GM23248 (cell line): Measurements from ENCODE around the gene RPS15. TPM values are rescaled to one million over a fixed set of nuclear protein-coding genes. Genes with fewer than 3 reads are reported as not detected.

Experiments used
- DNase-seq: peaks from one replicate; pipeline ENCODE4 v3.0.0-alpha.2; 2015
- H2AFZ ChIP-seq: fragments of 200-600 bp; sonication (generic); 2 replicates; pipeline ENCODE4 v1.6.1; 2016; ENCODE audit warnings: antibody characterized with exemption
- H3F3A ChIP-seq: fragments of 200-600 bp; sonication (generic); 2 replicates; pipeline ENCODE4 v1.6.1; 2016; ENCODE audit warnings: mild to moderate bottlenecking, antibody characterized with exemption, mixed run types; ENCODE audit not compliant: insufficient read depth
- H3K27ac ChIP-seq: fragments of 200-600 bp; sonication (generic); 2 replicates; pipeline ENCODE4 v1.5.1; 2016; ENCODE audit warnings: mild to moderate bottlenecking
- H3K27me3 ChIP-seq: fragments of 200-600 bp; sonication (generic); replicated peaks from 2 replicates; pipeline ENCODE4 v1.6.1; 2016; ENCODE audit warnings: mild to moderate bottlenecking; ENCODE audit not compliant: insufficient read depth
- H3K36me3 ChIP-seq: fragments of 200-600 bp; sonication (generic); 2 replicates; pipeline ENCODE4 v1.6.1; 2016; ENCODE audit warnings: low read depth, mild to moderate bottlenecking
- H3K4me1 ChIP-seq: fragments of 200-600 bp; sonication (generic); 2 replicates; pipeline ENCODE4 v1.6.1; 2016; ENCODE audit warnings: mild to moderate bottlenecking; ENCODE audit not compliant: insufficient read depth
- H3K4me2 ChIP-seq: fragments of 200-600 bp; sonication (generic); one replicate; pipeline ENCODE4 v1.6.1; 2016; ENCODE audit warnings: mild to moderate bottlenecking; ENCODE audit not compliant: unreplicated experiment
- H3K4me3 ChIP-seq: fragments of 200-600 bp; sonication (generic); 2 replicates; pipeline ENCODE4 v1.5.1; 2016; ENCODE audit warnings: mild to moderate bottlenecking
- H3K79me2 ChIP-seq: fragments of 200-600 bp; sonication (generic); 2 replicates; pipeline ENCODE4 v1.6.1; 2016; ENCODE audit warnings: mild to moderate bottlenecking; ENCODE audit not compliant: insufficient read depth
- H3K9ac ChIP-seq: fragments of 200-600 bp; sonication (generic); 2 replicates; pipeline ENCODE4 v1.6.1; 2016; ENCODE audit warnings: mild to moderate bottlenecking
- H3K9me2 ChIP-seq: fragments of 200-600 bp; sonication (generic); 2 replicates; pipeline ENCODE4 v1.6.1; 2016; ENCODE audit warnings: mixed run types, mild to moderate bottlenecking, moderate library complexity; ENCODE audit not compliant: insufficient read depth
- H3K9me3 ChIP-seq: fragments of 200-600 bp; sonication (generic); one replicate; pipeline ENCODE4 v1.6.1; 2017; ENCODE audit warnings: low read depth
- H4K20me1 ChIP-seq: fragments of 200-600 bp; sonication (generic); 2 replicates; pipeline ENCODE4 v1.6.0; 2016; ENCODE audit not compliant: insufficient read depth
- EZH2 ChIP-seq: fragments of 200-600 bp; sonication (generic); IDR thresholded peaks from 2 replicates; pipeline ENCODE4 v1.6.1; 2018; ENCODE audit warnings: antibody characterized with exemption, mild to moderate bottlenecking; ENCODE audit not compliant: insufficient read depth, poor library complexity, severe bottlenecking
- EZH2phosphoT487 ChIP-seq: fragments of 200-600 bp; sonication (generic); IDR thresholded peaks from 2 replicates; pipeline ENCODE4 v1.6.1; 2018; ENCODE audit warnings: antibody characterized with exemption, moderate library complexity, mild to moderate bottlenecking, low read depth; ENCODE audit not compliant: insufficient read depth
- WGBS, 2 experiments: methylation state at CpG; one replicate each; pipeline ENCODE4 v1.1.6; 2015 to 2017; ENCODE audit warnings: low lambda C conversion rate in 2 of 2, low coverage in 1 of 2; ENCODE audit errors: missing lambda C conversion rate in 2 of 2; 5-methylcytosine and 5-hydroxymethylcytosine counted together
- in situ Hi-C: fragments of 300-500 bp; cut with MboI; formaldehyde crosslinking; loops from 2 replicates; pipeline ENCODE4 v1.15.0; 2020
- polyA plus RNA-seq: library from polyadenylated mRNA; unstranded; fragments of >200 nt; fragmentation: Nextera tagmentation; extraction: Ambion mirVana; gene quantifications from 2 replicates; pipeline ENCODE4 v1.2.1, GENCODE V29; 2016
- total RNA-seq: library from RNA; depleted of rRNA; stranded (reverse); fragments of >200 nt; shearing (Covaris generic); gene quantifications from 2 replicates; pipeline ENCODE4 v1.2.3, GENCODE V29; 2014

The RPS15 gene
- total and polyA plus RNA-seq, 2 experiments from 2014 or later = 921 to 1,289 TPM

DNA sequence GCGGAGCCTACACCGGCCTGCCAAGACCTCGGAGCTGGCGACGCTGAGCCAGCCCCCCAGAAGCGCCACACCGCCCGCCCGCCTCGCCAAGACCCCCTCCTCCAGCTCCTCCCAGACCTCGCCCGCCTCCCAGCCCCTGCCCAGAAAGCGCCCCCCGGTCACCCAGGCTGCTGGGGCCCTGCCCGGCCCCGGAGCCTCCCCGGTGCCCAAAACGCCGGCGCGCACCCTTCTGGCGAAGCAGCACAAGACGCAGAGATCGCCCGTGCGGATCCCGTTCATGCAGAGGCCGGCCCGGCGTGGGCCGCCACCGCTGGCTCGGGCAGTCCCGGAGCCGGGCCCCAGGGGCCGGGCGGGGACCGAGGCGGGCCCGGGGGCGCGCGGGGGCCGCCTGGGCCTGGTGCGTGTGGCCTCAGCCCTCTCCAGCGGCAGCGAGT lies 30.6 kb downstream of the RPS15 start:
- H3K9me3 ChIP-seq = no peaks in the 10 kb centered on the region
- no peaks in the 10 kb centered on the region for H4K20me1 ChIP-seq
- H3K9me2 ChIP-seq = no peaks in the 10 kb centered on the region
- TF ChIP-seq EZH2 (peak; percentile 38), EZH2phosphoT487 (no peak)
- in situ Hi-C loops = no loop called here
- DNase-seq = peak; percentile 83
- peak overlapping the region; percentile 31 for H3K4me2 ChIP-seq
- WGBS, 2 experiments = 2% methylated on average over 27 to 41 of the region's 47 CpGs
- H3K4me3 ChIP-seq = peak overlapping the region; percentile 61
- no peaks in the 10 kb centered on the region; the same call in 1 of the 2 replicates for H3K27me3 ChIP-seq
- no peak overlapping the region for H3K27ac ChIP-seq
- no peaks in the 10 kb centered on the region for H3K79me2 ChIP-seq
- no peaks in the 10 kb centered on the region for H3K36me3 ChIP-seq
- no peaks in the 10 kb centered on the region for H3K4me1 ChIP-seq
- H2AFZ ChIP-seq = no peak overlapping the region; the same call in 1 of the 2 replicates
- peak overlapping the region; percentile 44; the same call in 1 of the 2 replicates for H3K9ac ChIP-seq
- H3F3A ChIP-seq = no peaks in the 10 kb centered on the region

DNA sequence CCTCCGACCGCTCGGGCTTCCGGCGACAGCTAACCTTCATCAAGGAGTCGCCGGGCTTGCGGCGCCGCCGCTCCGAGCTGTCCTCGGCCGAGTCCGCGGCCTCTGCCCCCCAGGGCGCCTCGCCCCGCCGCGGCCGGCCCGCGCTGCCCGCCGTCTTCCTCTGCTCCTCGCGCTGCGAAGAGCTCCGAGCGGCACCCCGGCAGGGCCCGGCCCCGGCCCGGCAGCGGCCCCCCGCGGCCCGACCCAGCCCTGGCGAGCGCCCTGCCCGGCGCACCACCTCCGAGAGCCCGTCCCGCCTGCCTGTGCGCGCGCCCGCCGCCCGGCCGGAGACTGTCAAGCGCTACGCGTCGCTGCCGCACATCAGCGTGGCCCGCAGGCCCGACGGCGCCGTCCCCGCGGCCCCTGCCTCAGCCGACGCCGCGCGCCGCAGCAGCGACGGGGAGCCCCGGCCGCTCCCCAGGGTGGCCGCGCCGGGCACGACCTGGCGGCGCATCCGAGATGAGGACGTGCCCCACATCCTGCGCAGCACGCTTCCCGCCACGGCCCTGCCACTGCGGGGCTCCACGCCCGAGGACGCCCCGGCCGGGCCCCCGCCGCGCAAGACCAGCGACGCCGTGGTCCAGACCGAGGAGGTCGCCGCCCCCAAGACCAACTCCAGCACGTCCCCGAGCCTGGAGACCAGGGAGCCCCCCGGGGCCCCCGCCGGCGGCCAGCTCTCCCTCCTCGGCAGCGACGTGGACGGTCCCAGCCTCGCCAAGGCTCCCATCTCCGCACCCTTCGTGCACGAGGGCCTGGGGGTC lies 31.3 kb downstream of the RPS15 start:
- Histone ChIP-seq H3K9ac (peak overlapping the region; percentile 33; the same call in 1 of the 2 replicates), H3K36me3 (no peaks in the 10 kb centered on the region), H4K20me1 (no peaks in the 10 kb centered on the region), H3K9me2 (no peaks in the 10 kb centered on the region), H3K4me2 (peak overlapping the region; percentile 89), H3K27ac (no peak overlapping the region), H3K27me3 (no peaks in the 10 kb centered on the region; the same call in 1 of the 2 replicates), H3K79me2 (no peaks in the 10 kb centered on the region), H3K4me1 (no peaks in the 10 kb centered on the region), H2AFZ (no peak overlapping the region), H3F3A (no peaks in the 10 kb centered on the region), H3K4me3 (peak overlapping the region; percentile 61), H3K9me3 (no peaks in the 10 kb centered on the region)
- WGBS, 2 experiments = 3 to 6% methylated on average over 58 to 68 of the region's 117 CpGs
- TF ChIP-seq EZH2phosphoT487 (no peak), EZH2 (no peak)
- in situ Hi-C loops = no loop called here
- peak; percentile 59 for DNase-seq

DNA sequence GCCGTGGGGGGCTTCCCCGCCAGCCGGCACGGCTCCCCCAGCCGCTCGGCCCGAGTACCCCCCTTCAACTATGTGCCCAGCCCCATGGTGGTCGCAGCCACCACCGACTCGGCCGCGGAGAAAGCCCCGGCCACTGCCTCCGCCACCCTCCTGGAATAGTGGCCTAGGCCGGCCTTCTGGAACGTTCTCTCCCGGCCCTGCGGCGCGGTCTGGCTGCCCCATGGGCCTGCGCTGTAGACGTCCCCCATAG lies 31.8 kb downstream of the RPS15 start:
- no peaks in the 10 kb centered on the region; the same call in 1 of the 2 replicates for H3K27me3 ChIP-seq
- TF ChIP-seq EZH2 (no peak), EZH2phosphoT487 (no peak)
- no peak for DNase-seq
- in situ Hi-C loops = no loop called here
- H3K27ac ChIP-seq = no peak overlapping the region
- no peaks in the 10 kb centered on the region for H3K79me2 ChIP-seq
- 2 to 16% methylated on average over 9 to 22 of the region's 22 CpGs for WGBS, 2 experiments
- peak overlapping the region; percentile 89 for H3K4me2 ChIP-seq
- no peaks in the 10 kb centered on the region for H3K4me1 ChIP-seq
- H3K36me3 ChIP-seq = no peaks in the 10 kb centered on the region
- no peaks in the 10 kb centered on the region for H3K9me3 ChIP-seq
- H3K9ac ChIP-seq = peak overlapping the region; percentile 33
- H3K9me2 ChIP-seq = no peaks in the 10 kb centered on the region
- H3K4me3 ChIP-seq = peak overlapping the region; percentile 61
- H4K20me1 ChIP-seq = no peaks in the 10 kb centered on the region
- H2AFZ ChIP-seq = no peak overlapping the region
- no peaks in the 10 kb centered on the region for H3F3A ChIP-seq

GRCh38 chr19:1470305-1471009 lies 32.3 kb downstream of the RPS15 start:
- Histone ChIP-seq H3K4me2 (peak overlapping the region; percentile 89), H3K9me3 (no peaks in the 10 kb centered on the region), H3K27ac (no peak overlapping the region), H3F3A (no peaks in the 10 kb centered on the region), H3K9ac (peak overlapping the region; percentile 33), H3K36me3 (no peaks in the 10 kb centered on the region), H2AFZ (no peak overlapping the region), H3K79me2 (no peaks in the 10 kb centered on the region; the same call in 1 of the 2 replicates), H3K9me2 (no peaks in the 10 kb centered on the region), H3K27me3 (no peaks in the 10 kb centered on the region; the same call in 1 of the 2 replicates), H4K20me1 (no peaks in the 10 kb centered on the region), H3K4me3 (peak overlapping the region; percentile 61), H3K4me1 (no peaks in the 10 kb centered on the region)
- WGBS, 2 experiments = 2% methylated on average over 25 to 58 of the region's 67 CpGs
- peak; percentile 65 for DNase-seq
- TF ChIP-seq EZH2 (no peak), EZH2phosphoT487 (no peak)
- in situ Hi-C loops = no loop called here
